Esophagus squamous epithelium (tissue), 4 donors: ENCODE results near the gene GMDS.

Source experiments
- CTCF ChIP-seq, 6 experiments: fragments of 450-650 bp in 4 of 6; fragments of 200-600 bp in 2 of 6; sonication (generic) in 2 of 6; IDR thresholded peaks; one replicate each; pipeline ENCODE4 v1.5.1; 2016 to 2019; ENCODE audit warnings: antibody characterized with exemption in 6 of 6, mild to moderate bottlenecking in 4 of 6, moderate library complexity in 4 of 6
- POLR2A ChIP-seq, 4 donors: fragments of 450-650 bp; IDR thresholded peaks; one replicate each; pipeline ENCODE4 v1.6.1; 2017; ENCODE audit warnings: antibody characterized with exemption in 4 of 4, mild to moderate bottlenecking in 4 of 4, moderate library complexity in 3 of 4

GRCh38 chr6:1607516-1608221 is 637.7 kb downstream of the GMDS start:
- TF ChIP-seq POLR2A (IDR thresholded peaks at IDR 0.05), result no peak
- no peak for TF ChIP-seq CTCF (IDR thresholded peaks at IDR 0.05)
